Common myeloid progenitor, CD34-positive (primary cell): ENCODE results near the gene SC5D.

ENCODE experiments used
- CTCF ChIA-PET: fragments of 350-600 bp; sonication (Branson Sonifier 250); formaldehyde crosslinking; loops from one replicate; lab custom pipeline; 2021; ENCODE audit warnings: antibody characterized with exemption; lab: Charles Lee
- POLR2A ChIA-PET: fragments of 350-600 bp; sonication (Branson Sonifier 250); formaldehyde crosslinking; loops from one replicate; lab custom pipeline; 2021; ENCODE audit warnings: antibody characterized with exemption; lab: Charles Lee
- DNase-seq, 3 donors: peaks; one replicate each; pipeline versions ENCODE4 v3.0.0 to v3.0.0-alpha.2; 2013
- H3K27ac ChIP-seq, 2 experiments: 1 replicate in 1 of 2; 2 replicates in 1 of 2; pipeline ENCODE4 v1.7.0; 2013; ENCODE audit warnings: inconsistent platforms in 2 of 2, low read length in 2 of 2, mild to moderate bottlenecking in 2 of 2, low read depth in 1 of 2, moderate library complexity in 1 of 2; ENCODE audit not compliant: severe bottlenecking in 2 of 2, insufficient read depth in 1 of 2, poor library complexity in 1 of 2
- H3K27me3 ChIP-seq, 5 experiments: replicated peaks in 2 of 5; 1 replicate in 3 of 5; 2 replicates in 2 of 5; pipeline versions ENCODE4 v1.6.1 to v1.7.0; 2013; ENCODE audit warnings: low read length in 4 of 5, mild to moderate bottlenecking in 2 of 5, moderate library complexity in 2 of 5, inconsistent platforms in 1 of 5; ENCODE audit not compliant: insufficient read depth in 5 of 5, control insufficient read depth in 4 of 5
- H3K36me3 ChIP-seq, 4 experiments: 1 replicate in 2 of 4; 2 replicates in 2 of 4; pipeline versions ENCODE4 v1.6.1 to v1.7.0; 2013; ENCODE audit warnings: low read length in 3 of 4, control low read depth in 1 of 4, mild to moderate bottlenecking in 1 of 4; ENCODE audit not compliant: control insufficient read depth in 4 of 4, insufficient read depth in 4 of 4
- H3K4me1 ChIP-seq, 4 experiments: 1 replicate in 3 of 4; 2 replicates in 1 of 4; pipeline versions ENCODE4 v1.6.1 to v1.7.1; 2013; ENCODE audit warnings: low read length in 3 of 4, mild to moderate bottlenecking in 3 of 4, control low read depth in 1 of 4, inconsistent platforms in 1 of 4, moderate library complexity in 1 of 4; ENCODE audit not compliant: control insufficient read depth in 4 of 4, insufficient read depth in 4 of 4; ENCODE audit errors: control extremely low read depth in 1 of 4
- H3K4me3 ChIP-seq, 7 experiments: 1 replicate in 4 of 7; 2 replicates in 3 of 7; pipeline versions ENCODE4 v1.5.1 to v1.7.0; 2013; ENCODE audit warnings: mild to moderate bottlenecking in 7 of 7, low read length in 6 of 7, moderate library complexity in 6 of 7, inconsistent platforms in 2 of 7, low read depth in 2 of 7, control low read depth in 1 of 7; ENCODE audit not compliant: insufficient read depth in 4 of 7, control insufficient read depth in 1 of 7; ENCODE audit errors: extremely low read depth in 1 of 7
- H3K9me3 ChIP-seq, 5 experiments: 1 replicate in 4 of 5; 2 replicates in 1 of 5; pipeline versions ENCODE4 v1.6.1 to v1.7.1; 2013; ENCODE audit warnings: low read length in 4 of 5, mild to moderate bottlenecking in 2 of 5, inconsistent platforms in 1 of 5, low read depth in 1 of 5, moderate library complexity in 1 of 5; ENCODE audit not compliant: control insufficient read depth in 4 of 5, insufficient read depth in 2 of 5; ENCODE audit errors: control extremely low read depth in 1 of 5
- WGBS: methylation state at CpG from one replicate; pipeline ENCODE4 v1.1.5; 2013; ENCODE audit not compliant: insufficient coverage; 5-methylcytosine and 5-hydroxymethylcytosine counted together

Gene SC5D

DNA sequence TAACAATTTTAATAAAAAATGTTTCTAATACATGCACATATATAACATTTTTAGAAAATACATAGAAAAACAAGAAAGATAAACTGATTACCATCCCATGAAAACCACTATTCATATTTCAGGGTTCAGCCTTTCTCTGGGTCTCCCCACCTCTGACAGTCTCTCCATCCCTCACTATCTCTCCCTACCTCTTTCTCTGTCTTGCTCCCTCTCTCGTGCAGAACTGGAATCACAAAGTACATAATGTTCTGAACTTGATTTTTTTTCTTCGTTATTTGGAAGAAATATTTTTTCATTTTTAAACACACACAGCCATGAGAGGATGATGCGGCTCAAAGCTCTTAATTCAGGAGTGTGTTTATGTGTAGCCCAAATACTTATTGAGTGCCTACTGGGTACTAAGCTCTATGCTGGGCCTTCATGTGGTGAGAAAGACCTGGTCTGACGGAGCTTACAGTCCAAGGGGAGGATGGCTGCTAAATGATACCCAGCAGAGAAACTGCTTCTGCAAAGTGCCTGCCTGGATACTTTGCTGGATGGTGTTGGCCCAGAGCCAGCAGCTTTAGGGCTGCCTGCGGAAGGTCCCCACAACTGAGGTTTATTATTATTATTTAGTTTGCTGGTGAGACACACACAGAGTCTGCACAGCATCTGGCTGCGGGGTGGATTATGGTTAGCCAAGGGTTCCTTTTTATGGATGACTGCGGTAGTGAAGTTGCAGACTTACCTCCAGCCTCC lies 42.6 kb downstream of the SC5D start:
- POLR2A ChIA-PET = no interaction called here
- Histone ChIP-seq H3K9me3 (no peaks in the 10 kb centered on the region), H3K4me1 (peaks cover 5 to 32% (median 20%) of the 10 kb centered on the region in 4 experiments), H3K27ac (no peak overlapping the region), H3K36me3 (no peaks in the 10 kb centered on the region), H3K27me3 (no peaks in the 10 kb centered on the region), H3K4me3 (no peak overlapping the region)
- no peak for DNase-seq
- WGBS = 88% methylated on average over 5 of the region's 7 CpGs
- CTCF ChIA-PET = interaction anchor here (1.5 to 2.5 kb wide), 3 partner anchors 10 to 198 kb away, joined by 4 to 8 read pairs (median 5); no protein-coding TSS in a partner anchor

DNA sequence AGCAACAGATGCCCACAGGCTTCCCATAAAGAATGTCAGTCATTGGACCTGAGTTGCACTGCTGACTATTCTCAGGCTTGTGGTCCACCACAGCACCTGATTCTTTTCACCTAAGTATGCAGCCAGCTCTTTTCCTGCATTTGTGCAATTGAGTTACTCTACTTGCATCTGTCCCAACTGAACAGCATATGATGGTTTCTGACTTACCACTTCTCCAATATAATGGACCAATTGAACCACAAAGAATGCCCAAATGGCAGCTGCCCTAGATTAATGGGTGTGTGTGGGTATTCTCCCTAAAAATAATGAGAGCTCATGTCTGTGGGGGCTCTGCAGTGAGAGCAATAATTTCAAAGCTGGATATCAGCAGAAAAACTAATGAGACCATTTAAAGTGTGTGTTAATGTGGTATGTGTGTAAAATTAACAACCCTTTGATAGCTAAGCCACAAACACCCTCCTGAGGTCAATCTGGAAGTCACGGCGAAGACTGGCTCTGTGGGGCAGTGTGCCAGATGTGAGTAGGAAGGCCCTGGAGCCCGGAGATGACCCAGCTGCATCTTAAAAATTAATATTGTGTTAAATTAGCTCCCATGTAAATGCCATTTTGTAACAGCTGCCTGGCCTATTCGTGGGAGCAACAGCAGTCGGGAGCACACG lies 43.8 kb downstream of the SC5D start:
- H3K4me3 ChIP-seq = peak overlapping the region in 1 of 7 experiments; percentile 5
- ChIA-PET POLR2A (interaction anchor here (0.7 kb wide), 1 partner anchor 81 kb away, joined by 3 read pairs; no protein-coding TSS in a partner anchor), CTCF (interaction anchor here (0.7 to 2.5 kb wide), 7 partner anchors 8 to 183 kb away, joined by 3 to 8 read pairs (median 3); no protein-coding TSS in a partner anchor)
- WGBS = 94% methylated on average over 3 of the region's 6 CpGs
- DNase-seq = peak in 2 of 3 donors; percentile 78 to 80
- H3K27me3 ChIP-seq = no peaks in the 10 kb centered on the region
- H3K4me1 ChIP-seq = peaks cover 10 to 33% (median 23%) of the 10 kb centered on the region in 4 experiments
- H3K27ac ChIP-seq = no peak overlapping the region
- no peaks in the 10 kb centered on the region for H3K9me3 ChIP-seq
- H3K36me3 ChIP-seq = no peaks in the 10 kb centered on the region

DNA sequence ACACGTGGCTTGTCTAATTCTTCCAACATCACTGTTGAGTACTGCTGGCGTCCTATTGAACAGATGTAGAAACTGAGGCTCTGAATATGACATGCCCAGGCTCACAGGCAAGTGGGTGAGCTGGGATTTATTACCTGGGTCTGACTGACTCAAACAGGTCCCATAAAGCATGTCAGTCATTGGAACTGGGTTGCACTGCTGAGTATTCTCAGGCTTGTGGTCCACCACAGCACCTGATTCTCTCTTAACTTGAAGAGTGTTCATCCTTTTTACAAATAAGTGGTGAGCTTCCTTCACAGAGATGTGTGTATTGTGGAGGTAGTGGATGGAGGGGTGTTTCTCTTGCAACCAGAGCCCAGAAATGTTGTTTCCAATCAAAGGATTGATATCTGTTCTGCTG lies 44.5 kb downstream of the SC5D start:
- CTCF ChIA-PET = interaction anchor here (0.7 to 2.5 kb wide), 5 partner anchors 12 to 182 kb away, joined by 3 to 8 read pairs (median 3); no protein-coding TSS in a partner anchor
- no peak overlapping the region for H3K4me3 ChIP-seq
- 95% methylated on average over 2 of the region's 2 CpGs for WGBS
- no peaks in the 10 kb centered on the region for H3K27me3 ChIP-seq
- H3K9me3 ChIP-seq = no peaks in the 10 kb centered on the region
- POLR2A ChIA-PET = no interaction called here
- H3K36me3 ChIP-seq = no peaks in the 10 kb centered on the region
- H3K4me1 ChIP-seq = peaks cover 10 to 33% (median 24%) of the 10 kb centered on the region in 4 experiments
- DNase-seq = peak in 1 of 3 donors; percentile 32
- no peak overlapping the region for H3K27ac ChIP-seq

DNA sequence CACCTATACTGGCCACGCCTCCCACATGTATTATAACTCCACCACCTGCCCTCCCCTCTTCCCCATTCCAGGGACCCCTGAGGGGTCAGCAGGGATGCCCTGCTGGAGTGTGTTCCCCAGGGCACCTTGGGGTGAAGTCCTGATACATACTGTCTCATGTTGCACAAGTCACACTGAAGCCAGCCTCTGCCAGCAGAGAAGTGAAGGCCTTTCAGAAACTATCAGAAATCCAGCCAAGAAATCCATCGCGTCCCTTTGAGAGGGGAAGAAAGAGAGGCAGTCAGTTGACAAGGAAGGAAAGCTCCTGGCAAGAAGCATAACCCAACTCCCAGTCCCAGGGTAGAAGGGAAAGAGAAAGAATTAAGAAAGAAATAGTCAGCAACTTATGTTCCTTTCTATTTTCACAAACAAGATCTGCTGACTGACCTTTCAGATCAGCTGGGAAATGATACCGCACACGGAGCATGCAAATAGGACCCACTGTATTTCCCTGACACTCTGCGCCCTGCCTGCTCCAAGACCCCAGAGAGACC lies 45.2 kb downstream of the SC5D start:
- CTCF ChIA-PET = no interaction called here

DNA sequence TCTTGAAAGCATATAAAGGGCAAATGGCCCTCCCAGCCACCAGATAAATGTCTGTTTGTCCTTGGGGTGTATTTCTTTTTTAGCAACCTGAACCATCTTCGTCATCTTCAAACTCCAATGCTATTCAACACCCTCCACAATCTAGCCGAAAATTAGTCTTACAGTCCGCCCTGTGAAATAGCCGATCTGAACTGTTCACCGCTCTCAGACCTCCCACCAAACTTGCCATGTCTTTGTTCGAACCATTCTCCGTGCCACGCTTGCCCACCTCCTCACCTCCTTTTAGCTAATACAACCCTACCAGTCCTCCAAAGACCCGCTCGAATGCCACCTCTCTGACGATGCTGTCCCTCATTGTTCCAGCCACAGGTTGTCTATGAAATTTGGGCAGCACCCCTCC lies 46.0 kb downstream of the SC5D start:
- Histone ChIP-seq H3K4me3 (no peak overlapping the region), H3K27me3 (no peaks in the 10 kb centered on the region), H3K9me3 (no peaks in the 10 kb centered on the region), H3K36me3 (no peaks in the 10 kb centered on the region), H3K4me1 (peaks cover 10 to 33% (median 24%) of the 10 kb centered on the region in 4 experiments), H3K27ac (no peak overlapping the region)
- CTCF ChIA-PET = interaction anchor here (0.8 kb wide), 1 partner anchor 89 kb away, joined by 3 read pairs; no protein-coding TSS in a partner anchor
- DNase-seq = no peak
- 97% methylated on average over 8 of the region's 11 CpGs for WGBS
- POLR2A ChIA-PET = no interaction called here

More for the DNA sequence above, 45.2 kb downstream of the SC5D start:
- POLR2A ChIA-PET = no interaction called here
- H3K4me1 ChIP-seq = peaks cover 10 to 33% (median 24%) of the 10 kb centered on the region in 4 experiments
- no peaks in the 10 kb centered on the region for H3K27me3 ChIP-seq
- no peak for DNase-seq
- H3K36me3 ChIP-seq = no peaks in the 10 kb centered on the region
- H3K9me3 ChIP-seq = no peaks in the 10 kb centered on the region
- no peak overlapping the region for H3K27ac ChIP-seq
- 98% methylated on average over 3 of the region's 6 CpGs for WGBS
- no peak overlapping the region for H3K4me3 ChIP-seq

DNA sequence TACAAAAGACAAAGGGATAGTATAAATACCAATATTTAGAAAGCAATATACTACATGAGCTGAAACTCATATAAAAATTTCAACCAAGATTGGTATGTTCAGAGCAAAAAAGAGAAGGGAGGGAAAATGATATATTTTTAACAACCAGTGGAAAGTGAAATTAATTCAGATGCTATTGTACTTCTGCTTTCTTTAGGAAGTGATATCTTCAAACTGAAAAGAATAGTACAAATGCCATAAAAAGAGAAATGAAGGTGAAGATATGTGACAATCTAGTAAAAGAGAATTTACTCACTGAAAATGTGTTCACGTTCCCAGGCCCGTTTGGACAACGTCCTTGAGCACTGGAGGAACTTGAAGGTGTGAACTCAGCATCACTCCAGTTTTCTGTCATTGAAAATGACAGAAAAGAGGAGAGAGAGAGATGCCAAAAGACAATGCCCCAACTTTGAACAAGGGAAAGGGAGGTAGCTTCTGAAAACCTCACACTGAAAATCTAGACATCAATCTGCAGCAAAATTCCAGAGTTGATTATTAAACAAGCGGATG lies 47.5 kb downstream of the SC5D start:
- peak in 2 of 3 donors; percentile 38 to 43 for DNase-seq
- H3K27me3 ChIP-seq = no peaks in the 10 kb centered on the region
- 3% methylated on average over 3 of the region's 4 CpGs for WGBS
- peaks cover 7 to 25% (median 17%) of the 10 kb centered on the region in 4 experiments for H3K4me1 ChIP-seq
- ChIA-PET POLR2A (interaction anchor here (0.6 kb wide), 1 partner anchor 9 kb away, joined by 3 read pairs; no protein-coding TSS in a partner anchor), CTCF (interaction anchor here (0.6 to 1.0 kb wide), 3 partner anchors 10 to 27 kb away, joined by 3 read pairs; no protein-coding TSS in a partner anchor)
- H3K9me3 ChIP-seq = no peaks in the 10 kb centered on the region
- H3K4me3 ChIP-seq = no peak overlapping the region
- no peaks in the 10 kb centered on the region for H3K36me3 ChIP-seq
- no peak overlapping the region for H3K27ac ChIP-seq
